Testis (tissue), 2 donors: ENCODE results near the gene TSTD1.

Source experiments
- CTCF ChIP-seq, 3 experiments: fragments of 450-650 bp in 2 of 3; fragments of 200-600 bp in 1 of 3; sonication (generic) in 1 of 3; IDR thresholded peaks; one replicate each; pipeline ENCODE4 v1.5.1; 2016 to 2019; ENCODE audit warnings: antibody characterized with exemption in 3 of 3, mild to moderate bottlenecking in 2 of 3, moderate library complexity in 1 of 3
- POLR2A ChIP-seq: fragments of 450-650 bp; IDR thresholded peaks from one replicate; pipeline ENCODE4 v1.6.1; 2017; ENCODE audit warnings: antibody characterized with exemption, mild to moderate bottlenecking, moderate library complexity

- TF ChIP-seq POLR2A (no peak), CTCF (IDR thresholded peaks at IDR 0.05) (no peak)
Observed at GRCh38 chr1:161021970-161022353, 16.8 kb downstream of the TSTD1 start.
